NCI-H510A (cell line): Measurements from ENCODE around the gene RUNX2.
"Not testable (repeated sequence)": the region's sequence is repeated elsewhere in the genome, so short reads cannot be mapped to it uniquely, and the experiment has no call there.

Experiments
- DNase-seq: peaks from one replicate; lab custom pipeline; 2025; lab: John Stamatoyannopoulos, UW

RUNX2 gene

DNA sequence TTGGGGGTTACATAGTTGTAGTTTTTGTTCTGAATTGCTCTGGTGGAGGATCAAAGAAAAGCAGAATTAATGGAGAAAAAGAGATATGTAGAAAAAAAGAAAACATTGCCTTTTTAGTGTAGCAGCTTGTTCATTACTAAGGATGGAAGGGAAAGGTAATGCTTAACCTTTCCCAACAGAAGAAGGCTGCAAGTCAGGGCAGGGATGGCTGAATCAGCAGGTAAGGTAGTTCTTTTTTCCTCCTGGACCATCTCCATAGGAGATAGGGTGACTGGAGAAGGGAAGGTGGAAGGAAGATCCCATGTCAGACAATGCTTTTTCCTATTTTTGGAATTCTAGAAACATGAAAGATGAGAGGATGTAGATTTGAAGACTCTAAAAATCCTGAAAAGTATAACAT is 129.0 kb downstream of the RUNX2 start:
- no peak for DNase-seq

DNA sequence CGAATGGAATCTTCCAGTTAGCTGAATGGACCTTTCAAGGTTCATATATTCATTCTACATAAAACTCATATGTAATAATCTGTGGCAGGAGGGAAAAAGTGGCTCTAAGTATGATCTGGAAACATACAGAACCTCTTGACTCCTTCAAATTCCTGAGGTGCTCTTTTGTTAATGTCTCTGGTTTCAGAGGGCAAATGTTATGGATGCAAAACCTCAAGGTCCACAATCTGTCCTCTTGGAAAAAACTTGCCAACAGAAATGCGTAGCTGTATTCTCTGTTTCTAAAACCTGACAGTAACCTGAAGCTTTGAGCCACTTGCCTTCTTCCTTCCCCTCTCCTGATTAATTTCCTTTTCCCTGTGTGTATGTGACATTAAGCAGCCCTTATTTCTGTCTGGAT is 130.5 kb downstream of the RUNX2 start:
- no peak for DNase-seq

DNA sequence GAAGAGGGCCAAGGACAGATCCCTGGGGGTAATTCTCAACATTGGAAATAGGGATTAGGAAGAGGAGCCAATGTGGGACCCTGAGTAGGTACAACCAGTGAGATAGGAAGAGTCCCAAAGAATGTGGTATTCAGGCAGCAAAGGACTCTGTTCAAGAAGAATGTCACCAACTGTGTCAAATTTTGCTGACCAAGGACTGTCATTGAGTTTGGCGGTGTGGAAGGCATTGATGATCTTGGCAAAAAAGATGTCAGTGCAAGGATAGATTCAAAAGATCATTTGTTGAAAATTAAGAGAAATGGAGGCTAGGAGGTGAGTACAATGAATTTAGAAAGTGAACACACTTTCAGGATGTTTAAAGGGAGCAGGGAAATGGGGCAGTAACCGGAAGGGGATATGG is 132.0 kb downstream of the RUNX2 start:
- no peak for DNase-seq

GRCh38 chr6:45461486-45461885 is 133.4 kb downstream of the RUNX2 start:
- DNase-seq: no peak

DNA sequence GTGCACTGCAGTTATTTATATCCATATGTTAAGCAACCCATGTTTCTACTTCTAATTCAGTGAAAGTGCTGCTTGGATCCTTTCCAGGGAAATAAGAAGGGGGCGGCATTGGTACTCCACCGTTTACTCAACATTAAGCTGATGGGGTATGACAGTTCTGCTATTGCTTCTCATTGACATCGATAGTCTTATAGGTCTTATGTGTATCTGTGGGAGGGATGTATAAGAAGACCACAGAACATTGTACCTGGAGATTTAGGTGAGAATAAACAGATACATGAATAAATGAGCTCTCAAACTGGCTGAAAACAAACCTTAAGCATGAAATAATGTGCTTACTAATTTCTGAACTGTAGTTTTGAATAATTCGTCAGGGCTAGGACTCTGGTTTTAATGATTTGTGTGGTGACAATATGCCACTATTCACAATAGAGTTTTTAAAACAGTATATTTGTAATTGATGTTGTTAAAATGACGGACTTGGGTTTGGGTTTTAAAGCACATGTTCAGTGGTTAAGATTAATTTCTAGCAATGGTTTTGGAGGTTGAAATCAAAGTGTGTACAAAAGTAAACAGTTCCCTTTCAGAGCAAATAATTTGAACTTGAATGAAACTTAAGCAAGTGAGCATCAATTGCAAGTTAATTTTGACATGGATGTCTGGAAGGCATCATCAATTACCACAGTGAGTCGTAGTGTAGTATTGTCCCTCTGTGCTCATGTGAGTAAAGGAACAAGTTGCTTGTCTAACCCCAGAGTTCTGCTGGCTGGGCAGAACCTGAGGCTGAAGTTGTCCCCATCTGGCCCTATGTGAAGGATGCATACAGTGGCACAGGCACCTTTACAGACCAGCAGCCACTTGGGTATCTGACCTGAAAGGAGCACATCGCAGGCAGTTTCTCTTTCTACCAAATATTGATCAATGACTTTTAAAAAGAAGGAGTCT is 134.3 kb downstream of the RUNX2 start:
- DNase-seq: no peak

GRCh38 chr6:45464685-45465084 is 136.6 kb downstream of the RUNX2 start:
- no peak for DNase-seq

- DNase-seq: no peak
Observed at GRCh38 chr6:45466686-45467085, 138.6 kb downstream of the RUNX2 start.

DNA sequence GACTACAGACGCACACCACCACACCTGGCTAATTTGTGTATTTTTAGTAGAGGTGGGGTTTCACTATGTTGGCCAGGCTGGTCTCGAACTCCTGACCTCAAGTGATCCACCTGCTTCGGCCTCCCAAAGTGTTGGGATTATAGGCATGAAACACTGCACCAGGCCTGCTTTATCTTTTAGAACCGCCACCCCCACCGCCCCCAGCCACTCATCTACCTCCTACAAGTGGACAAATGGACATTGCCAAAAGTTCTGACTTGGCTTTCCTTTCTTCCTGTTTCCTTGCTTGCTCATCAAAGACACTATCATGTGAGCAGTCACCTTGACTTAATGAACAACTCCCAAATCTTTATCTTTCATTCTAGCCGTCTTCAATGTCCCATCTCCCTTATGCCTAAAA is 139.3 kb downstream of the RUNX2 start:
- DNase-seq: not testable (repeated sequence)

DNA sequence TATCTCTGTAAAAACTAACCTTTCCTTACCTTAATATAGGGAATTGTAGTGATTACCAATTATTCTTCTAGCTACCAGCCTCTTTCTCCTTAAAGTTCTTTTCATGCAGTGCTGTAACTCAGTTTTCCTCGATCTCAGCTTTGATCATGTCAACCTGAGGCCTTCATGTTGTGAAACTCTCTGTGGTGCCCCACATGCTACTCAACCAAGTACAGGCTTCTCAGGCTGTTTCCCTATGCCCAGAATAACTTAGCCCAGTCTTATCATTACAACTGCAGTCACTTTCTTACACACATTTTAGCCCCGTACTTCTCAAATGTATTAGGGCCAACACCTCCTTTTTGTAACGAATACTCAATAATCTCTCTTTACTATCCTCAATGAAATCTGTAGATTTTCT is 139.7 kb downstream of the RUNX2 start:
- no peak for DNase-seq

GRCh38 chr6:45469663-45470062 is 141.5 kb downstream of the RUNX2 start:
- DNase-seq: no peak

DNA sequence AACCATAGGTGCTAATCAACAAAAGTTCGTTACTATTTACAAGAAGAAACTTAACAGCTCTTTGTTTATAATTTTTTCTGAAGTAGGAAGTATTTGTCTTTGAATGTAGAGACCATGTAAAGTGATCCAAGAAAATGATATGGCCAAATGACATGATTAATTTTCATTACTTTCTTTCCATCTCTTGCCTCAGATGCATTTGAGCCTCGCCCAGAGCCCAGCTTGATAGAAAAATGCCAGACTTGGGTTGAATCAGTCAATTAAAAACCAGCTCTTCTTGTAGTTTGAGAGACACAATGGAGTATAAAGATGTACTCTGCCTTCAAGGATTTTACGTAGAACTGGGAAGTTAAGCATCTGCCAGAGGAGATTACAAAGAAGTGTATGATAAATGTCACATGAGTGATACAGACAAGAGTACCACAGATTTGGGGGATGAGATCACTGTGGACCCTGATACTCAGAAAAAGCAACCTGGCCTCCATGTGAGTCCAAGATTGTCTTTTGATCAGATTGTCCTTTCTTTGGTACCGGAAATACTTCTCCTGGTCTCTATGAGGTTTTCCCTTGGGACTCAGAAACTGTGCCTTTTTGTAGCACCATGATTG is 142.1 kb downstream of the RUNX2 start:
- DNase-seq: no peak

DNA sequence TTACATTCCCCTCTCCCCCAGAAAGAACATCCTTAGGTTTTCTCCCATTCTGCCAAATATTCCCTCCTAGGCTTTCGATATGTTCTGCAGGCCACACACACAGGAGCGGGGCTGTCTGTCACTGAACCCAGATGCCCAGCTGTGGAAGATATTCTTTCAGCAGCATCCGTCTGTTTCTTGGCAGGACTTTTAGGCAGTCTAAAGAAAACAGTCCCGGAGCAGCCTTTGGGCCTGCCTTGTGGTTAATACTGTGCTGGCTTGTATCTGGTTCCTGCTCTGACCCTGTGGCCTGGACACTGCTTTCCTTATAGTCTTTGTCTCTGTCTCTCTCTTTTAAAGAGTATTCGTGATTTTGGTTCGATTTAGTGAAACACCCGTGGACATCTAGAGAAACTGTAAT is 144.3 kb downstream of the RUNX2 start:
- DNase-seq: no peak

- DNase-seq: no peak
Observed at GRCh38 chr6:45473121-45473993, 145.2 kb downstream of the RUNX2 start.

- DNase-seq: no peak
Observed at GRCh38 chr6:45474376-45474775, 146.2 kb downstream of the RUNX2 start.

- DNase-seq: no peak
Observed at GRCh38 chr6:45476341-45476740, 148.2 kb downstream of the RUNX2 start.

GRCh38 chr6:45477278-45477677 is 149.1 kb downstream of the RUNX2 start:
- DNase-seq: no peak

DNA sequence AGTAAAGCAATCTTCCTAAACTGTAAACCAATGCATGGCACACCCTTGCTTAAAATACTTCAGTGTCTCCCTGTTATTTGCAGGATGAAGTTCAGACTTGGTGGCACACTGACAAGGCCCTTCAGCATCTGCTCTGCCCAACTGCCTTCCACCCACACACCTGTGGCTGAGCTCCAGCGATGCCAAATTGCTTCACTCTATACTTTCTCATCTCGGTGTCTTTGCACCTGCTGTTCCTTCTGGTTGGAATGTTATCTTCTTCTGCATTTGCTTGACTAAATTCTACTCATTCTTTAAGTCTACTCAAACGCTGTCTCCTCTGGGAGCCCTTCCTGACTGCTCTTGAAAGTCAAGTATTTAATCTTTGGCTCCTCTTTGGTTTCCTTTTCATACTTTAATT is 149.7 kb downstream of the RUNX2 start:
- DNase-seq: no peak

DNA sequence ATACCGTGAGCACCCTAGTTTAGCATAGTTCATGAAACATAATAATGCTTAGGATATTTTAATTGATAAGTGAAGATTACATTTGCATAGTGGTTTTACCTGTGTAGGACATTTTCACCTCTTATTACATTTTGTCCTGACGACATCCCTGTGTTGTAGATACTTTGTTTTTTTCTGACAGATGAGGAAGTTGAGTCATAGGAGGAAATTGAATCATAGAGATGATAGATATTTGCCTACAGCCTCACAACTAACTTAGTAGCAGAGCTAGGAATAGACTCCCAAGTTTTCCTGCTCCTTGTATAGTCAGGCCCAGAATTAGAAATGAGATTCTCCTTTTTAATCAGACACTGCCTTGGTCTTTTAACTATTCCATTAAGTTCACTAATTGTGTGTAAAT is 150.1 kb downstream of the RUNX2 start:
- DNase-seq: no peak

GRCh38 chr6:45479834-45480751 is 152.0 kb downstream of the RUNX2 start:
- DNase-seq: no peak

DNA sequence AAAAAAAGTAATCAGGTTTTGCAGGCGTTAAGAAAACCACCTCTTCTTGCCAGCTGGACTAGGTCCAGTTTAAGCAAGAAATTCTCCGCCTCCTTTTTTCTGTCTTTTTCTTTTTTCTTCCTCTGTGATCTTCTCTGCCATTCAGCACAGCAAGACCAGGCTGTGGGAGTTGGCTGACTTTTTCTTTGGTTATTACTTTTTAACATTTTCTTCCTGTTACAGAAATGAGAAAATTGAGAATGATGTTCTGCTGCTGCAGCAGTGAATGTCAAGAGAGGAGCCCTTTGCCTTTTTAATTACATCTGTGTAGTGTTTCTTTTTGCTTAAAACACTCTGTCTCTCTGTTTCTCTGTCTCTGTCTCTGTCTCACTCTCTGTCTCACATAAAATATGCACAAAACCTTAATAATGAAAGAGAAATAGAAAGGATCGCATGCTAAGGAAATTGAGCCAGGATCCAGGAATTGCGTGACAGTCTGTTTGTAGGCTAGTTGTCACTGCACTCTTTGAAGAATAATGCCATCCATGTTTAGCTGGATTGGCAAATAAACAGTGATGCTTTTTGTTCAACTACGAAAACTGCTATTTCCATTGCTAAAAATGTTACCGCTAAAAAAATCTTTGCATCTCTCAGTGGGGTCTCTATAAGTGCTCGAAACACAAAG is 152.8 kb downstream of the RUNX2 start:
- no peak for DNase-seq

GRCh38 chr6:45483021-45483420 is 154.9 kb downstream of the RUNX2 start:
- no peak for DNase-seq
